MCF 10A (cell line): ENCODE data around the gene RASSF9. TPM values are rescaled to one million over a fixed set of nuclear protein-coding genes. Genes with fewer than 3 reads are reported as not detected.
A peak's percentile ranks its signal among the peaks of the same experiment; 100 is the strongest.

Source experiments
- BruUV-seq: library from RNA; stranded (reverse); fragments of 400-500 nt; replicated peaks from 2 replicates; lab custom pipeline; 2021; lab: Mats Ljungman, UMichigan
- CTCF ChIA-PET: fragments of 300-600 bp; sonication (Branson Sonifier 250); formaldehyde crosslinking; extraction: SDS; loops from one replicate; lab custom pipeline; 2021; ENCODE audit warnings: antibody characterized with exemption, inconsistent platforms; lab: Yijun Ruan, JAX
- POLR2A ChIA-PET: fragments of 300-600, 350-650 bp; sonication (Branson Sonifier 250); formaldehyde crosslinking; extraction: SDS; loops from one replicate; lab custom pipeline; 2020; ENCODE audit warnings: antibody characterized with exemption, inconsistent platforms; lab: Yijun Ruan, JAX
- DNase-seq: peaks from one replicate; pipeline ENCODE4 v3.0.0-alpha.2; 2018; ENCODE audit not compliant: unreplicated experiment
- H3K27ac Mint-ChIP-seq: one replicate; pipeline ENCODE4 v1.8.0; 2022; ENCODE audit warnings: mild to moderate bottlenecking, low read depth, mixed read lengths; ENCODE audit not compliant: unreplicated experiment
- H3K27me3 Mint-ChIP-seq: one replicate; pipeline ENCODE4 v1.8.0; 2022; ENCODE audit warnings: mixed read lengths; ENCODE audit not compliant: insufficient read depth, unreplicated experiment
- H3K36me3 Mint-ChIP-seq: one replicate; pipeline ENCODE4 v1.8.0; 2022; ENCODE audit warnings: mild to moderate bottlenecking, moderate library complexity, mixed read lengths; ENCODE audit not compliant: insufficient read depth, unreplicated experiment
- H3K4me1 Mint-ChIP-seq: one replicate; pipeline ENCODE4 v1.8.0; 2022; ENCODE audit warnings: mixed read lengths; ENCODE audit not compliant: insufficient read depth, unreplicated experiment
- H3K4me3 Mint-ChIP-seq: one replicate; pipeline ENCODE4 v1.8.0; 2022; ENCODE audit warnings: mild to moderate bottlenecking, moderate library complexity, mixed read lengths; ENCODE audit not compliant: unreplicated experiment
- H3K9me3 Mint-ChIP-seq: one replicate; pipeline ENCODE4 v1.8.0; 2022; ENCODE audit warnings: mixed read lengths; ENCODE audit not compliant: unreplicated experiment
- CTCF ChIP-seq: fragments of 200-600 bp; IDR thresholded peaks from one replicate; pipeline ENCODE4 v1.8.0; 2022; ENCODE audit warnings: antibody characterized with exemption, mild to moderate bottlenecking; ENCODE audit not compliant: unreplicated experiment
- intact Hi-C: fragments of 100-400 bp; cut with micrococcal nuclease; formaldehyde crosslinking; loops from 2 replicates; pipeline ENCODE4 v1.14.1; 2022
- total RNA-seq: library from RNA; stranded (reverse); gene quantifications from 2 replicates; pipeline ENCODE4 v1.2.3, GENCODE V29; 2022

Gene RASSF9
- total RNA-seq, 1 experiment from 2014 or later, result 2.1 TPM

- H3K9me3 Mint-ChIP-seq, result no peaks in the 10 kb centered on the region
- TF ChIP-seq CTCF, result no peak
- H3K36me3 Mint-ChIP-seq, result no peaks in the 10 kb centered on the region
- BruUV-seq, result no TSS peak
- H3K27ac Mint-ChIP-seq, result no peak overlapping the region
- ChIA-PET CTCF (interaction anchor here (0.7 to 3.6 kb wide), 5 partner anchors 12 to 1315 kb away, joined by 4 to 31 read pairs (median 5); no protein-coding TSS in a partner anchor), POLR2A (no interaction called here)
- no peak overlapping the region for H3K4me3 Mint-ChIP-seq
- intact Hi-C loops, result no loop called here
- H3K4me1 Mint-ChIP-seq, result no peaks in the 10 kb centered on the region
- H3K27me3 Mint-ChIP-seq, result no peaks in the 10 kb centered on the region
- no peak for DNase-seq
These were observed 19.1 kb upstream of the RASSF9 start for GRCh38 chr12:85855305-85855704.

GRCh38 chr12:85849344-85849743 lies 13.1 kb upstream of the RASSF9 start:
- POLR2A ChIA-PET, result no interaction called here
- H3K27ac Mint-ChIP-seq, result no peak overlapping the region
- H3K27me3 Mint-ChIP-seq, result no peaks in the 10 kb centered on the region
- DNase-seq, result no peak
- H3K9me3 Mint-ChIP-seq, result no peaks in the 10 kb centered on the region
- no peaks in the 10 kb centered on the region for H3K4me1 Mint-ChIP-seq
- intact Hi-C loops, result no loop called here
- BruUV-seq, result no TSS peak
- no peak overlapping the region for H3K4me3 Mint-ChIP-seq
- TF ChIP-seq CTCF, result no peak
- CTCF ChIA-PET, result interaction anchor here (1.8 kb wide), 1 partner anchor 13 kb away, joined by 5 read pairs; no protein-coding TSS in a partner anchor
- no peaks in the 10 kb centered on the region for H3K36me3 Mint-ChIP-seq

- H3K4me1 Mint-ChIP-seq, result no peaks in the 10 kb centered on the region
- ChIA-PET CTCF (interaction anchor here (2.6 kb wide), 1 partner anchor 23 kb away, joined by 17 read pairs; no protein-coding TSS in a partner anchor), POLR2A (interaction anchor here (0.5 to 0.7 kb wide), 2 partner anchors 77 to 809 kb away, joined by 3 read pairs; no protein-coding TSS in a partner anchor)
- no TSS peak for BruUV-seq
- H3K36me3 Mint-ChIP-seq, result no peaks in the 10 kb centered on the region
- intact Hi-C loops, result no loop called here
- H3K27ac Mint-ChIP-seq, result no peak overlapping the region
- no peak for DNase-seq
- H3K27me3 Mint-ChIP-seq, result no peaks in the 10 kb centered on the region
- no peak overlapping the region for H3K4me3 Mint-ChIP-seq
- no peak for TF ChIP-seq CTCF
- H3K9me3 Mint-ChIP-seq, result no peaks in the 10 kb centered on the region
These were observed 7.5 kb upstream of the RASSF9 start for GRCh38 chr12:85843606-85844310.

DNA sequence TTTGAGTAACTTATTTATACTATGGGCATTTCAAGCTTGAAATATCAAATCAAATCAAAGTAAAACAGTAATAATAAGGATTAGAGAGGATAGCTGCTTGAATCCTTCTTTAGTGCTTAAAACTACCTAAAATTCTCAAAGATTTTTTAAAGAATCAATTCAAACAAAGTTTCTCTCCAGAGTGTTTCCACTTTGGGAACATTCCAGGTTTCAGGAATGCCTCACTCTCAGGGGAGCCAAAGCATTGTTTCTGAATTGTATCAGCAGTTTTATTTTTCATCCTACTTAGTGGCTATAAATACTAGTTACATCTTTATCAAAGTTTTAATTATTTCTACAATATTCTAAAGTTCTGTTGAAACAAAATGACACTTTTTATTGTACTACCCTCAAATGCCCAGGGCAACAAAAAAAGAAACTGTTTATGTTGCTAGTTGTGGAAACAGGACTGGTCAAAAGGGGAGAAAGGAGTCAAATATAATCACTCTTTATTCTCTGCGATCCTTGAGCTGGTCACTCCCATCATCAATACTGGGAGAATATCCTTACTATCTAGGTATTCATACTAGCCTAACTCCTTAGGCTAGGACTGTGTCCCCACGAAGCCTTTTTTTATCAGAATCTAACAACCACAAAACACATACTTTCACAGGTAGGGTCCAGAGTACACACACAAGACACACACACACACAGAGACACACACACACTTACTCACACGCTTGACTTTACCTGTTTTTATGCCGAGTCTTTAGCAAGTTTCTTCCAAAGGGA lies 598 bp downstream of the RASSF9 start:
- TF ChIP-seq CTCF, result no peak
- peaks cover 26% of the 10 kb centered on the region for H3K4me1 Mint-ChIP-seq
- POLR2A ChIA-PET, result interaction anchor here (0.5 to 3.2 kb wide), 10 partner anchors 12 to 924 kb away, joined by 3 to 20 read pairs (median 5); partner anchors contain the start of gene SLC6A15
- peak overlapping the region; percentile 96 for H3K27ac Mint-ChIP-seq
- BruUV-seq, result TSS peak; percentile 55
- H3K27me3 Mint-ChIP-seq, result no peaks in the 10 kb centered on the region
- peak overlapping the region; percentile 85 for H3K4me3 Mint-ChIP-seq
- CTCF ChIA-PET, result interaction anchor here (0.6 to 3.6 kb wide), 10 partner anchors 9 to 359 kb away, joined by 3 to 18 read pairs (median 4); no protein-coding TSS in a partner anchor
- DNase-seq, result peak; percentile 53
- intact Hi-C loops, result no loop called here
- H3K9me3 Mint-ChIP-seq, result no peaks in the 10 kb centered on the region
- H3K36me3 Mint-ChIP-seq, result no peaks in the 10 kb centered on the region
